Neural cell (in vitro differentiated cells): ENCODE results near the gene RERE. TPM values are rescaled to one million over a fixed set of nuclear protein-coding genes. Genes with fewer than 3 reads are reported as not detected.

Source experiments
- H2AFZ ChIP-seq: fragments of 200-600, 300-800 bp; sonication (generic), shearing (Covaris generic); 2 replicates; pipeline ENCODE4 v1.6.0; 2014; ENCODE audit warnings: low read depth, mild to moderate bottlenecking, antibody characterized with exemption, low read length, moderate library complexity
- H3F3A ChIP-seq: fragments of 200-600 bp; shearing (Covaris generic); 2 replicates; pipeline ENCODE4 v1.6.1; 2016; ENCODE audit warnings: mild to moderate bottlenecking, moderate library complexity, mixed read lengths, antibody characterized with exemption, low read length; ENCODE audit not compliant: insufficient read depth, poor library complexity, severe bottlenecking
- H3K27ac ChIP-seq: fragments of 200-600, 300-800 bp; sonication (generic), shearing (Covaris generic); 2 replicates; pipeline ENCODE4 v1.5.1; 2014; ENCODE audit warnings: mild to moderate bottlenecking, low read length, moderate library complexity
- H3K27me3 ChIP-seq: fragments of 300-800, 200-600 bp; sonication (generic), shearing (Covaris generic); 2 replicates; pipeline ENCODE4 v1.6.0; 2014; ENCODE audit warnings: mild to moderate bottlenecking, low read depth, low read length, moderate library complexity; ENCODE audit not compliant: insufficient read depth
- H3K36me3 ChIP-seq: fragments of 300-800, 200-600 bp; sonication (generic), shearing (Covaris generic); 2 replicates; pipeline ENCODE4 v1.5.1; 2014; ENCODE audit warnings: mild to moderate bottlenecking, antibody characterized with exemption, low read length, moderate library complexity; ENCODE audit not compliant: insufficient read depth
- H3K4me2 ChIP-seq: fragments of 300-800, 200-600 bp; sonication (generic), shearing (Covaris generic); 2 replicates; pipeline ENCODE4 v1.6.0; 2014; ENCODE audit warnings: mild to moderate bottlenecking, low read length
- H3K4me3 ChIP-seq: fragments of 300-800, 200-600 bp; sonication (generic), shearing (Covaris generic); 2 replicates; pipeline ENCODE4 v1.5.1; 2014; ENCODE audit warnings: mild to moderate bottlenecking, low read length, moderate library complexity
- H3K79me2 ChIP-seq: fragments of 200-600 bp; shearing (Covaris generic); replicated peaks from 2 replicates; pipeline ENCODE4 v1.6.0; 2014; ENCODE audit warnings: mild to moderate bottlenecking, low read length, moderate library complexity; ENCODE audit not compliant: insufficient read depth
- H3K9ac ChIP-seq: fragments of 300-800, 200-600 bp; sonication (generic), shearing (Covaris generic); 2 replicates; pipeline ENCODE4 v1.6.1; 2016; ENCODE audit warnings: mild to moderate bottlenecking, low read length, mixed read lengths
- H3K9me2 ChIP-seq: fragments of 200-600 bp; shearing (Covaris generic); 2 replicates; pipeline ENCODE4 v1.6.1; 2016; ENCODE audit warnings: mild to moderate bottlenecking, low read length, mixed read lengths; ENCODE audit not compliant: insufficient read depth
- H3K9me3 ChIP-seq: fragments of 200-600, 300-800 bp; sonication (generic), shearing (Covaris generic); 2 replicates; pipeline ENCODE4 v1.6.1; 2016; ENCODE audit warnings: mild to moderate bottlenecking, mixed run types, low read length, moderate library complexity, mixed read lengths
- H4K20me1 ChIP-seq: fragments of 200-600 bp; shearing (Covaris generic); 2 replicates; pipeline ENCODE4 v1.6.1; 2016; ENCODE audit warnings: mild to moderate bottlenecking, mixed run types; ENCODE audit not compliant: insufficient read depth
- CTCF ChIP-seq: fragments of 450-650 bp; IDR thresholded peaks from 2 replicates; pipeline ENCODE4 v1.5.1; 2014; ENCODE audit warnings: antibody characterized with exemption, mild to moderate bottlenecking, moderate library complexity; ENCODE audit not compliant: poor library complexity, severe bottlenecking
- EP300 ChIP-seq: fragments of 450-650 bp; conservative IDR thresholded peaks from 2 replicates; pipeline ENCODE4 v1.6.1; 2014; ENCODE audit warnings: antibody characterized with exemption, mild to moderate bottlenecking, moderate library complexity; ENCODE audit not compliant: poor library complexity, severe bottlenecking
- EZH2 ChIP-seq: fragments of 200-600, 300-800 bp; shearing (Covaris generic), sonication (generic); IDR thresholded peaks from 2 replicates; pipeline ENCODE4 v1.6.1; 2014; ENCODE audit warnings: antibody characterized with exemption, low read length, borderline replicate concordance, mild to moderate bottlenecking; ENCODE audit not compliant: insufficient read depth, poor library complexity, severe bottlenecking
- MXI1 ChIP-seq: fragments of 450-650 bp; conservative IDR thresholded peaks from 2 replicates; pipeline ENCODE4 v1.6.1; 2014; ENCODE audit warnings: antibody characterized with exemption, mild to moderate bottlenecking; ENCODE audit not compliant: poor library complexity, severe bottlenecking
- POLR2AphosphoS5 ChIP-seq: IDR thresholded peaks from 2 replicates; pipeline ENCODE4 v1.6.1; 2012
- RAD21 ChIP-seq: fragments of 450-650 bp; conservative IDR thresholded peaks from 2 replicates; pipeline ENCODE4 v1.6.1; 2014; ENCODE audit warnings: antibody characterized with exemption, mild to moderate bottlenecking, moderate library complexity
- REST ChIP-seq: IDR thresholded peaks from 2 replicates; pipeline ENCODE4 v1.6.1; 2012; ENCODE audit warnings: borderline replicate concordance
- SMC3 ChIP-seq: fragments of 450-650 bp; conservative IDR thresholded peaks from 2 replicates; pipeline ENCODE4 v1.6.1; 2014; ENCODE audit warnings: antibody characterized with exemption, mild to moderate bottlenecking, moderate library complexity; ENCODE audit not compliant: poor library complexity
- TAF1 ChIP-seq: IDR thresholded peaks from 2 replicates; pipeline ENCODE4 v1.6.1; 2012; ENCODE audit warnings: low read depth
- polyA plus RNA-seq: library from polyadenylated mRNA; depleted of rRNA; stranded (reverse); fragments of >200 nt; gene quantifications from 2 replicates; pipeline ENCODE4 v1.2.3, GENCODE V29; 2014

Gene RERE
- polyA plus RNA-seq, 1 donor from 2014 or later, result 21.0 TPM

- no peaks in the 10 kb centered on the region for H3K36me3 ChIP-seq
Measured at GRCh38 chr1:8854240-8854639, 36.8 kb upstream of the RERE start.

DNA sequence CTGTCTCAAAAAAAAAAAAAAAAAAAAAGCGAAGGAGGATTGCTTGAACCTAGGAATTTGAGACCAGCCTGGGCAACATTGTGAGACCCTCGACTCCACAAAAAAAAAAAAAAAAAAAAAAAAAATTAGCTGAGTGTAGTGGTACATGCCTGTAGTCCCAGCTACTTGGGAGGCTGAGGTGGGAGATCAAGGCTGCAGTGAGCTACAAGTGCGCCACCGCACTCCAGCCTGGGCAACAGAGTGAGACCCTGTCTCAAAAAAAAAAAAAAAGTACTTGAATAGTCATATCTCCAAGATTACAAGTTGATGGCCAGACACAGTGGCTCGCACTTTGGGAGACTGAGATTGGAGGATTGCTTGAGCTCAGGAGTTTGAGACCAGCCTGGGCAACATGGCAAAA lies 33.6 kb upstream of the RERE start:
- Histone ChIP-seq H3K36me3 (no peaks in the 10 kb centered on the region), H3K79me2 (no peaks in the 10 kb centered on the region), H3K9me3 (no peaks in the 10 kb centered on the region), H3K9me2 (no peaks in the 10 kb centered on the region), H3F3A (no peaks in the 10 kb centered on the region), H4K20me1 (no peaks in the 10 kb centered on the region), H2AFZ (no peak overlapping the region), H3K27me3 (no peaks in the 10 kb centered on the region), H3K27ac (no peak overlapping the region), H3K4me3 (no peak overlapping the region), H3K4me2 (no peak overlapping the region), H3K9ac (no peak overlapping the region)
- TF ChIP-seq EP300 (no peak), CTCF (no peak), RAD21 (no peak), MXI1 (no peak), EZH2 (no peak), REST (no peak)

More at GRCh38 chr1:8854240-8854639, 36.8 kb upstream of the RERE start:
- no peaks in the 10 kb centered on the region for H3K27me3 ChIP-seq
- H3K9ac ChIP-seq, result no peak overlapping the region
- no peaks in the 10 kb centered on the region for H3K9me3 ChIP-seq
- no peak overlapping the region for H3K4me2 ChIP-seq
- no peaks in the 10 kb centered on the region for H4K20me1 ChIP-seq
- TF ChIP-seq EP300, result no peak
- no peak for TF ChIP-seq RAD21
- TF ChIP-seq SMC3, result no peak
- TF ChIP-seq REST, result no peak
- TF ChIP-seq EZH2, result no peak
- no peak for TF ChIP-seq POLR2AphosphoS5
- no peak for TF ChIP-seq TAF1
- no peak for TF ChIP-seq CTCF
- TF ChIP-seq MXI1, result no peak
- H3K27ac ChIP-seq, result no peak overlapping the region
- H2AFZ ChIP-seq, result no peak overlapping the region
- H3F3A ChIP-seq, result no peaks in the 10 kb centered on the region
- no peak overlapping the region for H3K4me3 ChIP-seq
- H3K79me2 ChIP-seq, result no peaks in the 10 kb centered on the region
- H3K9me2 ChIP-seq, result no peaks in the 10 kb centered on the region
